Measurements from ENCODE around the gene IGFN1.
A peak's percentile ranks its signal among the peaks of the same experiment; 100 is the strongest.

The IGFN1 gene

DNA sequence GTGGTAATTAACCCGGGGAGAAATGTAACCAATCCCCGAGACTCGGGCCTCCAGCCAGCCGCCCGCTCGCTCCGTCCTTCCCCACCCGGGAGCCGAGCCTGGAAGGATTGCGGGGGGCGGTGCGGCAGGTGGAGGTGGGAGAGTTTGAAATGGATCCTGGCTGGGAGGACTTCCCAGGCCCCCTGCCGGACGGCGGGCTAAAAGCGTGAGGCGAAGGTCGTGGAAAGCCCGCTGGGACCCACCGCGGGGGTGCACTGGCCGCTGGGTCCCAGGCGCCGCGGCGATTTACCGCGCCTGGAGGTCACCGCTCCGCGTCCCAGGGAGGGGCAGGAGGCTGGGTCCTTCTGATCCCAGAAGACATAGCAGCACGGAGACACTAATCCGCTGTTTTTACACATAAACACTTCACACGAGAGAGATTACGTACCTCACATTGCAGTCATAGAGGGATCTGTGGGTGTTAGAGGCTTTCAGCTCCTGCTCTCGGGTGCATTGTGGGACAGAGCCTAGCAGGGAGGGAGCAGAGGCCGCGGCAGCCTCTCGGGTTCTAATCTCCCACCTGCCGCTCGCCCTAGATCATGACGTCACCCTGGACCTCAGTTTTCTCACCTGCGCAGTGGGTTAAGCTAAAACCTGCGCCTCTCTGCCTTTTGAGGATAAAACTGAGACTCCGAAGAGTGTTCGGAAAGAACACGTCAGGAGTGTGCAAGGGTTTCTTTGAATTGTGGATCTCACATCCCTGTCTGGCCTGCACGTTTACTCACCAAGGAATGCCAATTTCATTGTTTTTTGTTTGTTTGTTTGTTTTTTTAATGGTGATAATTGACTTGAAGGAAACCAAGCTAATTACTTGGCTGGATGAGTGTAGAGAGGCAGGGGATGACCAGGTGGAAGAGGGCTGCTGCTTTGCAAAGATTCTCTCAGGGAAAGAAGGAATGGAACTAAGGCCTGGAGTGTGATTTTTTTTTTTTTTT, 19.3 kb upstream of the IGFN1 start:
- DNase-seq (ENCODE audit: low read depth, low spot score): peak; percentile 25
- Histone ChIP-seq H3K9ac (ENCODE audit: insufficient read length, low read depth) (peak overlapping the region; percentile 65), H3K36me3 (ENCODE audit: insufficient read depth, insufficient read length, low read length) (no peaks in the 10 kb centered on the region)

DNA sequence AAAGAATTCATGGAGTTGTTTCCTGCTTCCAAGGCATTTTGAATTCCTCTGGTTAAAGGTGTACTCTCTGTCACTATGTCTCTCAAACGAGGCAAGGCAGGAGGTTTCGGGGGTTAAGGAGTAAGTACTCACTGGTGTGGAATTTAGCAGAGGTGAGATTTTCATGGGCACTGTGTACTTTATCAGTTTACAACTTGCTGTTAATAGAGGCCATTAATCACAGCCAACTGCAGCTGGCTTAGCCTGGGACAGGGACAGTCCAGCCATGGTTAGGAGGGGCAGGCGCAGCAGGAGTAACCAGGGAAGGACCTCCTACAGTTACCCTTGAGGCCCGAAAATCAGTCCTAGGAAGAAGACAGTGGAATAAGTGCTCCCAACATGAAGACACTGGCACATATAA, 18.3 kb upstream of the IGFN1 start:
- no peaks in the 10 kb centered on the region for H3K9me3 ChIP-seq (ENCODE audit: insufficient read depth, low read length)
- no peak for DNase-seq (ENCODE audit: low read depth, low spot score)
- no peaks in the 10 kb centered on the region for H3K36me3 ChIP-seq (ENCODE audit: insufficient read depth, insufficient read length, low read length)
- no peak overlapping the region for H3K4me3 ChIP-seq (ENCODE audit: insufficient read length, low read depth)
- no peak overlapping the region for H3K9ac ChIP-seq (ENCODE audit: insufficient read length, low read depth)
- TF ChIP-seq ZNF274 (IDR thresholded peaks at IDR 0.05; ENCODE audit: low read depth, low read length) (no peak), YY1 (IDR thresholded peaks at IDR 0.05; ENCODE audit: insufficient read depth, insufficient read length) (no peak), SUZ12 (IDR thresholded peaks at IDR 0.05; ENCODE audit: extremely low read depth, insufficient read depth, insufficient read length) (no peak)
- H3K27me3 ChIP-seq (ENCODE audit: insufficient read depth, insufficient read length): peaks cover 30% of the 10 kb centered on the region
- H3K4me1 ChIP-seq (ENCODE audit: insufficient read depth, insufficient read length): peaks cover 11% of the 10 kb centered on the region

More for the DNA sequence above, 19.3 kb upstream of the IGFN1 start:
- peak overlapping the region; percentile 41 for H3K4me3 ChIP-seq (ENCODE audit: insufficient read length, low read depth)
- TF ChIP-seq ZNF274 (IDR thresholded peaks at IDR 0.05; ENCODE audit: low read depth, low read length) (no peak), SUZ12 (IDR thresholded peaks at IDR 0.05; ENCODE audit: extremely low read depth, insufficient read depth, insufficient read length) (no peak), YY1 (IDR thresholded peaks at IDR 0.05; ENCODE audit: insufficient read depth, insufficient read length) (no peak)
- peaks cover 7% of the 10 kb centered on the region for H3K4me1 ChIP-seq (ENCODE audit: insufficient read depth, insufficient read length)
- peaks cover 30% of the 10 kb centered on the region for H3K27me3 ChIP-seq (ENCODE audit: insufficient read depth, insufficient read length)
- H3K9me3 ChIP-seq (ENCODE audit: insufficient read depth, low read length): no peaks in the 10 kb centered on the region

DNA sequence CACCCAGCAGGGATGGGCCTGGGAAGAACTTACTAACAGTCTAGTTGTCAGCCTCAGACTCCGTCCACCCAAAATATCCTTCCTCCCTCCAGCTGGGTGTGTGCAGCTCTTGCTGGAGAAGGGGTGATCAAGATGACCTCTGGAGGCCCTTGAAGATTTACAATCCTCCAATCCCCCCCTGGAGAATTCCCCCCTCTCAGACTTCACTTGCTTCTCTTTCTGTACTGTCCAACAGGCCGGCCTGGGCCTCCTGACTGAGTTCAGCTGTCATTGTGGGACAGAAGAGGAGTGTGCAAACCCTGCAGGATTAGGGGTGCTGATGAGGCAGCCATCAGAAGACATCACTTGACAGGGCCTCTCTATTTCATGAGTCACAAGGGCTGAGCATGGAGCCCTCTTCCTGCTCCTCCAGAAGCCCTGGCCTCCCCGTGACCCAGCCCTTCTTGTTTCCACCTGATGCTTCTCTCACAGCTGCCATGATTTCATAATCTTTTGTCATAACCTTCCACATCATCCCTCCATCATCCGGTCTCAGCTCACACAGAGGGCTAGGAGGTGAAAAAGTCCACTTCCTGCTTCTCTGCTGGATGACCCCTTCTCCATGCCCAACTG, 17.5 kb upstream of the IGFN1 start:
- DNase-seq (ENCODE audit: low read depth, low spot score): no peak
- TF ChIP-seq ZNF274 (IDR thresholded peaks at IDR 0.05; ENCODE audit: low read depth, low read length): no peak
- no peak for TF ChIP-seq SUZ12 (IDR thresholded peaks at IDR 0.05; ENCODE audit: extremely low read depth, insufficient read depth, insufficient read length)
- TF ChIP-seq YY1 (IDR thresholded peaks at IDR 0.05; ENCODE audit: insufficient read depth, insufficient read length): no peak

DNA sequence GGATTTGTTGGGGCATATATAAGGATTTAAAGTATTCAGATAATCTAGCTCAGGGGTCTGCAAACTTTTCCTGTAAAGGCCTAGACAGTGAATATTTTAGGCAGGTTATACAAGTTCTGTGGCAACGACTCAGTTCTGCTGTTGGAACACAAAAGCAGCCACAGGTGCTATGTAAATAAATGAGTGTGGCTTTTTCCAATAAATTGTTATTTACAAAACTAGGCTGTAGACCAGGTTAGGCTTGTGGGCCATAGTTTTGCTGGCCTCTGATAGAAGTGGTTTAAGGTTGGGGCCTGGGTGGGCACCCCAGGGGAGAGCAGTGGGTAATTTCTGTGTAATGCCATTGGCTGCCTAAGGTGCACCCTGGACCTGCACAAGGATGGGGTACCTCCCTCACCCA, 16.9 kb upstream of the IGFN1 start:
- peaks cover 14% of the 10 kb centered on the region for H3K4me1 ChIP-seq (ENCODE audit: insufficient read depth, insufficient read length)
- no peaks in the 10 kb centered on the region for H3K36me3 ChIP-seq (ENCODE audit: insufficient read depth, insufficient read length, low read length)
- no peak for DNase-seq (ENCODE audit: low read depth, low spot score)
- peaks cover 4% of the 10 kb centered on the region; the same call in 1 of the 2 replicates for H3K9me3 ChIP-seq (ENCODE audit: insufficient read depth, low read length)
- no peak overlapping the region for H3K9ac ChIP-seq (ENCODE audit: insufficient read length, low read depth)
- no peak overlapping the region for H3K4me3 ChIP-seq (ENCODE audit: insufficient read length, low read depth)
- peaks cover 29% of the 10 kb centered on the region for H3K27me3 ChIP-seq (ENCODE audit: insufficient read depth, insufficient read length)
- TF ChIP-seq ZNF274 (IDR thresholded peaks at IDR 0.05; ENCODE audit: low read depth, low read length): no peak
- no peak for TF ChIP-seq YY1 (IDR thresholded peaks at IDR 0.05; ENCODE audit: insufficient read depth, insufficient read length)
- no peak for TF ChIP-seq SUZ12 (IDR thresholded peaks at IDR 0.05; ENCODE audit: extremely low read depth, insufficient read depth, insufficient read length)

More for the DNA sequence above, 17.5 kb upstream of the IGFN1 start:
- no peak overlapping the region for H3K4me3 ChIP-seq (ENCODE audit: insufficient read length, low read depth)
- peaks cover 14% of the 10 kb centered on the region for H3K4me1 ChIP-seq (ENCODE audit: insufficient read depth, insufficient read length)
- no peaks in the 10 kb centered on the region for H3K9me3 ChIP-seq (ENCODE audit: insufficient read depth, low read length)
- H3K27me3 ChIP-seq (ENCODE audit: insufficient read depth, insufficient read length): peaks cover 30% of the 10 kb centered on the region
- no peaks in the 10 kb centered on the region for H3K36me3 ChIP-seq (ENCODE audit: insufficient read depth, insufficient read length, low read length)
- no peak overlapping the region for H3K9ac ChIP-seq (ENCODE audit: insufficient read length, low read depth)

DNA sequence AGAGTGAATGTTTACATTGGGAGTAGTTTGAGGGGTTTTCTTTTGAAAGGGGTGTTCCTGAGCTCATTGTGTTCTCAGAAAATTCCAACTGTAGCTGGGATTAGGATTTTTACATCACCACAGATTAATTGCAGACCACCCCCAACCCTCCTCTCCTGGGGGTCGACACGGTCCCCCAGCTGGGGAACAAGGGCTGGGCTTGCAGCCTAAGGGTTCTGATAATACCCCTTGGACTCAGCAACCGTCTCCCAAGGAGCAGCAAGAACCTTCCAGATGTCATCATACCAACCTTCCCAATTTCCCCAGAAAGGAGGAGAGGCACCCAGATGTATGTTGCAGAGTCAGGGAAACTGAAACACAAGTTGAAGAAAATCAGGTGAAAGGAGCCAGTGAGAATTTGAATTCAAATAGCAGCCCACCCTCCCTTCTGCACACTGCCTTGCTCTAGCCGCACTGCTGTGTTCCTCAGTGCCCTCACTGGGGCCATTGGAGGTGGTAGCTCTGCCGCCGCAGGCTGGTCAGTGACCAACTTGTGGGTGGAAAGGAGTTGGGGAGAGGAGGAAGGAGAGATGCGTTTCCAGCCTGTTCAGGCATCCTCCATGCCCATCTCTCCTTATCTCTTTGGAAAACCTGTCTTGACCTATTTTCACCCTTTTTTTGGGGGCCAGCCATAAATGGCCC, 14.7 kb upstream of the IGFN1 start:
- Histone ChIP-seq H3K9me3 (ENCODE audit: insufficient read depth, low read length) (peaks cover 11% of the 10 kb centered on the region; the same call in 1 of the 2 replicates), H3K9ac (ENCODE audit: insufficient read length, low read depth) (no peak overlapping the region), H3K4me1 (ENCODE audit: insufficient read depth, insufficient read length) (peaks cover 14% of the 10 kb centered on the region), H3K36me3 (ENCODE audit: insufficient read depth, insufficient read length, low read length) (no peaks in the 10 kb centered on the region), H3K4me3 (ENCODE audit: insufficient read length, low read depth) (no peak overlapping the region), H3K27me3 (ENCODE audit: insufficient read depth, insufficient read length) (peaks cover 17% of the 10 kb centered on the region)
- TF ChIP-seq YY1 (IDR thresholded peaks at IDR 0.05; ENCODE audit: insufficient read depth, insufficient read length) (no peak), ZNF274 (IDR thresholded peaks at IDR 0.05; ENCODE audit: low read depth, low read length) (no peak), SUZ12 (IDR thresholded peaks at IDR 0.05; ENCODE audit: extremely low read depth, insufficient read depth, insufficient read length) (no peak)
- DNase-seq (ENCODE audit: low read depth, low spot score): no peak

DNA sequence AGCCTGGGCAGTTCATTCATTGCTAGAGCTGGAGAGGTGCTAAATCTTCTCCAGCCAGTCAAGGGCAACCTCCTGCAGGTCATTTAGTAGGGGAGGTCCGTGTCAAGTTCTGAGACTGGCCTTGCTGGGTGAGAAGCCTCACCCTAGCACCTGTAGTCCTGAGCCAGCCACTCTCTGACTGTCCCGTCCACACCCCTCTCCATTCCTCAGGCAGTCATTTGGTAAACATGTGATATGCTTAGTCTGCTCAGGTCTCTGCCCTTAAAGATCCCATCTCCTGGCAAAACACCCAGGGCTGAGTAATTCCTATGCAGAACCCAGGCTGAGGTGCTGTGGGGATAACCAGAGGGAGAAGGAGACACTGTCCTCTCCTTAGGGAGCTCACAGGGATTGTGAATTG, 13.7 kb upstream of the IGFN1 start:
- Histone ChIP-seq H3K36me3 (ENCODE audit: insufficient read depth, insufficient read length, low read length) (no peaks in the 10 kb centered on the region), H3K9me3 (ENCODE audit: insufficient read depth, low read length) (peaks cover 11% of the 10 kb centered on the region; the same call in 1 of the 2 replicates), H3K9ac (ENCODE audit: insufficient read length, low read depth) (no peak overlapping the region), H3K27me3 (ENCODE audit: insufficient read depth, insufficient read length) (peaks cover 19% of the 10 kb centered on the region), H3K4me1 (ENCODE audit: insufficient read depth, insufficient read length) (peaks cover 14% of the 10 kb centered on the region), H3K4me3 (ENCODE audit: insufficient read length, low read depth) (no peak overlapping the region)
- TF ChIP-seq ZNF274 (IDR thresholded peaks at IDR 0.05; ENCODE audit: low read depth, low read length): no peak
- TF ChIP-seq SUZ12 (IDR thresholded peaks at IDR 0.05; ENCODE audit: extremely low read depth, insufficient read depth, insufficient read length): no peak
- no peak for TF ChIP-seq YY1 (IDR thresholded peaks at IDR 0.05; ENCODE audit: insufficient read depth, insufficient read length)
- no peak for DNase-seq (ENCODE audit: low read depth, low spot score)
